Measurements from ENCODE around the gene RABGGTA. TPM values are rescaled to one million over a fixed set of nuclear protein-coding genes. Genes with fewer than 3 reads are reported as not detected.

The RABGGTA gene
- total RNA-seq, 6 donors from 2014 or later = 22.7 to 125 (median 58.9) TPM

- peaks cover 45 to 59% (median 54%) of the 10 kb centered on the region in 4 donors for H3K4me1 ChIP-seq
- H3K27ac ChIP-seq = peak overlapping the region in 1 of 4 donors; percentile 40
- no peak for TF ChIP-seq EP300 (IDR thresholded peaks at IDR 0.05)
- TF ChIP-seq POLR2AphosphoS5 (IDR thresholded peaks at IDR 0.05) = no peak
- peak in 1 of 6 experiments; percentile 67 for TF ChIP-seq CTCF (IDR thresholded peaks at IDR 0.05)
- no peaks in the 10 kb centered on the region for H3K27me3 ChIP-seq
- WGBS, 2 donors = 81 to 86% methylated on average over 7 of the region's 7 CpGs
- DNase-seq = no peak
- no peak for ATAC-seq (ENCODE audit: low FRiP score in 2 of 2)
- no peak overlapping the region for H3K4me3 ChIP-seq
- no peaks in the 10 kb centered on the region for H3K9me3 ChIP-seq
- H3K36me3 ChIP-seq = peaks cover 16 to 46% (median 39%) of the 10 kb centered on the region in 4 donors
Observed at GRCh38 chr14:24308342-24309124, 37.1 kb upstream of the RABGGTA start.

GRCh38 chr14:24307575-24308341 lies 36.4 kb upstream of the RABGGTA start, which contains the start of gene CIDEB:
Gene CIDEB (minus strand): TSS chr14:24307977. CDS start chr14:24307858, 119 bp downstream.
- Histone ChIP-seq H3K4me1 (peaks cover 39 to 51% (median 48%) of the 10 kb centered on the region in 4 donors), H3K4me3 (no peak within 1 kb of the TSS), H3K27me3 (no peaks in the 10 kb centered on the region), H3K9me3 (no peaks in the 10 kb centered on the region), H3K36me3 (peaks cover 17 to 54% (median 46%) of the 10 kb centered on the region in 4 donors), H3K27ac (peak within 1 kb of the TSS in 1 of 4 donors; percentile 40)
- 60 to 63% methylated on average over 6 of the region's 6 CpGs for WGBS, 2 donors
- TF ChIP-seq CTCF (IDR thresholded peaks at IDR 0.05) (peak; percentile 71 to 96 (median 78)), POLR2AphosphoS5 (IDR thresholded peaks at IDR 0.05) (no peak)
- ATAC-seq (ENCODE audit: low FRiP score in 2 of 2) (peak; percentile 68 to 69), DNase-seq (peak in 1 of 2 donors; percentile 68)

GRCh38 chr14:24307156-24307574 lies 35.8 kb upstream of the RABGGTA start:
- Histone ChIP-seq H3K27me3 (no peaks in the 10 kb centered on the region), H3K27ac (no peak overlapping the region), H3K9me3 (no peaks in the 10 kb centered on the region), H3K36me3 (peaks cover 23 to 60% (median 52%) of the 10 kb centered on the region in 4 donors), H3K4me1 (peaks cover 33 to 45% (median 42%) of the 10 kb centered on the region in 4 donors), H3K4me3 (no peak overlapping the region)
- WGBS, 2 donors = 79 to 86% methylated on average over 11 of the region's 11 CpGs
- TF ChIP-seq CTCF (IDR thresholded peaks at IDR 0.05) = no peak
- no peak for TF ChIP-seq EP300 (IDR thresholded peaks at IDR 0.05)
- TF ChIP-seq POLR2AphosphoS5 (IDR thresholded peaks at IDR 0.05) = no peak
- TF ChIP-seq POLR2A (IDR thresholded peaks at IDR 0.05) = no peak
- no peak for DNase-seq
- no peak for ATAC-seq (ENCODE audit: low FRiP score in 2 of 2)

GRCh38 chr14:24304019-24304387 lies 32.6 kb upstream of the RABGGTA start:
- Histone ChIP-seq H3K4me3 (no peak overlapping the region), H3K27ac (no peak overlapping the region), H3K36me3 (peaks cover 26 to 69% (median 58%) of the 10 kb centered on the region in 4 donors), H3K4me1 (peaks cover 21 to 36% (median 23%) of the 10 kb centered on the region in 4 donors), H3K27me3 (no peaks in the 10 kb centered on the region), H3K9me3 (no peaks in the 10 kb centered on the region)
- WGBS, 2 donors = 95 to 99% methylated on average over 11 of the region's 11 CpGs
- ATAC-seq (ENCODE audit: low FRiP score in 2 of 2) (no peak), DNase-seq (no peak)
- TF ChIP-seq EP300 (IDR thresholded peaks at IDR 0.05) = no peak
- TF ChIP-seq POLR2AphosphoS5 (IDR thresholded peaks at IDR 0.05) = no peak
- no peak for TF ChIP-seq CTCF (IDR thresholded peaks at IDR 0.05)
- no peak for TF ChIP-seq POLR2A (IDR thresholded peaks at IDR 0.05)

All from upper lobe of left lung (tissue), 6 donors.